LNCaP clone FGC (cell line): ENCODE data around the gene TRA2A.

Experiments used
- DNase-seq: peaks from one replicate; pipeline ENCODE4 v3.0.0-alpha.2; 2011; ENCODE audit warnings: low read depth
- H3K4me3 ChIP-seq: 2 replicates; pipeline ENCODE4 v1.5.1; 2011; ENCODE audit warnings: mild to moderate bottlenecking, low read depth, low read length, control low read depth
- CTCF ChIP-seq: IDR thresholded peaks from 2 replicates; pipeline ENCODE4 v1.5.1; 2012; ENCODE audit warnings: mild to moderate bottlenecking; ENCODE audit not compliant: control insufficient read depth, insufficient read depth; ENCODE audit errors: extremely low read depth

Gene TRA2A

DNA sequence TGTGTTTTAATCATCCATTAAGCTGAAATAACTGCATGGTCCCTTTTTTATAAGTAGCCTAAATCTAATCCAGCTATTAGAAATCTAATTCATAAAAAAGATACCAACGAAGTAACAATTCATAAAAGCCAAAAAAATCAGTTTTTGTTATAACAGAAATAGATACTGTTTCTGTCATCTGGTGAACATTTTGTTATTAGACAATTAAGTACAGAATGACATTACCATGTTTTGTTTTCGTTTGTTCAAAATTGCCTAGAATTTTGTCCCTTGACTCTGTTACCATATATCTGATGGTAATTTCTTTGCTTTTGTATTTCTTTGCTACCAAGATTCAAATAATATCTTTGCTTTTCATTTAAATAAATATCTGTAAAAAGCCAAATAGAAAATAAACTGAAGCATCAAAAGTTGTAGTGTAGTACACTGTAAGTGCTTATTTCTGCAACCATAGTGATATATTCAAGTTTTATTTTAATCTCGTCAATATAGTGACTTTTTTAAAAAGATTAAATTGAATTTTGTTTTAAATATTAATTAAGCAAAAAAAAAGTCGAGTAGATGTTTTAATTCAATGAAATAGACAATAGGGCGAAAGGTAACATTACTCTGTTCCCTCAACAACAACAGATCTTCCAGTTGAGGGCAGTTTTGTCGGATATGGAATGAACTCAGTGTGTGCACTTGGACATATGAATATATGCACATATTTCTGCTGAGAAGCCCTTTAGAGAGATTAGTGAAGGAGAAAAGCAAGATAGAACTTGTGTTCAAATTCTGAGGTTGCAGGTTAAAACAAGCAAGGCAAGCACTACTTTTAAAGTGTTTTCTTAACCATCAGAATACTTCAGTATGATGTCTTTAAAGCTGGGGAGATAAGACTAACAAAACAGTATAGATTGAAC is 53.6 kb downstream of the TRA2A start:
- no peak for DNase-seq
- no peak for TF ChIP-seq CTCF
- H3K4me3 ChIP-seq = no peak overlapping the region

DNA sequence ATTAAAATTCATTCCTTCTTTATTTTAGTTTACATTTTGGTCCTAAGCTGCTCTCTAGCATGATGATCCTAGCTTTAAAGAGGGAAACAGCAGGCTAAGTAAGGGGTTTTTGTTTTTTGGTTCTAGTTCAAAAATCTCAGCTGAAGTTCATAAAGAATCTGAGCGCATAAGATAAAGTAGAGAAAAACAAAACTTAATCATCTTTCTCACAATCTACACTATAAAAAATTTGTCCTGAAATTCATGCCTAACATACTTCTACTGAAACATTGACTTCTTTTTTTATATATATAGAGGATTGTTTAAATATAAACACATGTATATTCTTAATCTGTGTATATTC is 54.7 kb downstream of the TRA2A start:
- DNase-seq = no peak
- H3K4me3 ChIP-seq = no peak overlapping the region
- TF ChIP-seq CTCF = no peak

GRCh38 chr7:23476286-23477156 is 55.3 kb downstream of the TRA2A start:
- H3K4me3 ChIP-seq = no peak overlapping the region
- DNase-seq = no peak
- TF ChIP-seq CTCF = no peak

- DNase-seq = no peak
- TF ChIP-seq CTCF = no peak
- no peak overlapping the region for H3K4me3 ChIP-seq
Observed at GRCh38 chr7:23475576-23475839, 56.3 kb downstream of the TRA2A start.

- DNase-seq = no peak
- no peak for TF ChIP-seq CTCF
- peak overlapping the region; percentile 44 for H3K4me3 ChIP-seq
Observed at GRCh38 chr7:23474829-23475575, 56.8 kb downstream of the TRA2A start.

DNA sequence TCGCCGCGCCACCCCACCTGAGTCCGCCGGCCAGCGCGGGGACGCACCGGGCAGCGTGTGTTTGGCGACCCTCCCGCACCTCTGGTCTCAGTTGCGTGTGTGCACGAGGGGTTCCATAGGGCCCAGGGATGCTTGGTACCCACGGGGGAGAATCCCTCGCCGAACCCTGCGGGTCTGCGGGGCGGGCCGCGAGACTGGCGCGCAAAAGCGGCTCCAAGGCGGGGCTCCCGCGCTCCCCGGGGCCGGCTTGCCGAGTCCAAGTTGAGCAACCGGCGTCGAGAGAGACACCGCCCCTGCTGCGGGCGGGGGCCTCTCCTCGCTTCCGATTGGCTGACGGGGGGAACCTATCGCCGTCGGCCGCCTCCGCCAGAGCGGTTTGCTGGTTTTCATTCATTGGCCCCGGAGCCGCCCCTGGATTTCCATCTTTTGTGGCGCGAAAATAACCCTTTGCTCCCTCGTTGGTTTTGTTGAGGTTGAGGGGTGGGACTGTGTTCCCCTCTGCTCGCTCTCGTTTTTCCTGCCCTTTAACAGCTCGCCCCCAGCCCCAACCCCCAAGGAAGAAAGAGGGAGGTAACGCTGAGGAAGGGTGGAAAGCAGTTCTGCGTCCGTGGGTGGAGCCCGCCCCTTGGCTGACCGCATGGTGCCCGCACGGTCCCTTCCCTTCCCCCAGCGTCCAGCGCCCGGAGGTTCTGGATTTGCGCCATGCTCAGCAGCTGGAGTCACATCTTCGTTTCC is 57.5 kb downstream of the TRA2A start:
- DNase-seq = peak; percentile 50
- TF ChIP-seq CTCF = no peak
- peak overlapping the region; percentile 44 for H3K4me3 ChIP-seq
